NCI-H345 treated with DMSO at 0.1 percent for 48 hours (cell line): ENCODE results near the gene IFNA2.
A peak's percentile ranks its signal among the peaks of the same experiment; 100 is the strongest.
"Not testable (repeated sequence)": the region's sequence is repeated elsewhere in the genome, so short reads cannot be mapped to it uniquely, and the experiment has no call there.

Experiments used
- DNase-seq: peaks from one replicate; lab custom pipeline; 2025; ENCODE audit not compliant: unreplicated experiment; lab: John Stamatoyannopoulos, UW

IFNA2 gene

GRCh38 chr9:21383627-21384026, 1.6 kb downstream of the IFNA2 start:
- DNase-seq: no peak

GRCh38 chr9:21381448-21382339, 3.5 kb downstream of the IFNA2 start:
- DNase-seq: peak; percentile 6

GRCh38 chr9:21371467-21371866, 13.7 kb downstream of the IFNA2 start:
- DNase-seq: not testable (repeated sequence)

GRCh38 chr9:21367957-21368356, 17.2 kb downstream of the IFNA2 start, which contains the start of gene IFNA13:
IFNA13 (minus strand) TSS chr9:21368057; CDS start chr9:21368010, 47 bp downstream.
- DNase-seq: no peak

GRCh38 chr9:21367169-21367568, 18.0 kb downstream of the IFNA2 start:
- not testable (repeated sequence) for DNase-seq

GRCh38 chr9:21362287-21362686, 22.9 kb downstream of the IFNA2 start:
- no peak for DNase-seq

- DNase-seq: no peak
These were observed 27.4 kb downstream of the IFNA2 start for GRCh38 chr9:21357479-21358460.

GRCh38 chr9:21350787-21351186, 34.4 kb downstream of the IFNA2 start, which contains the start of gene IFNA6:
IFNA6 (minus strand) TSS chr9:21350887; CDS start chr9:21350887, 0 bp downstream.
- DNase-seq: no peak

GRCh38 chr9:21348430-21348970, 36.7 kb downstream of the IFNA2 start:
- no peak for DNase-seq

GRCh38 chr9:21340735-21341134, 44.5 kb downstream of the IFNA2 start:
- no peak for DNase-seq

GRCh38 chr9:21336457-21336856, 48.7 kb downstream of the IFNA2 start:
- DNase-seq: no peak

- peak; percentile 63 for DNase-seq
These were observed 50.2 kb downstream of the IFNA2 start, which contains the start of gene KLHL9 for GRCh38 chr9:21334701-21335632. KLHL9 (minus strand) TSS chr9:21335404; CDS start chr9:21334859, 545 bp downstream.
